Nephron (organoid): ENCODE data around the gene NR4A3.
"Not testable (repeated sequence)": the region's sequence is repeated elsewhere in the genome, so short reads cannot be mapped to it uniquely, and the experiment has no call there.

Source experiments
- H3K27ac Mint-ChIP-seq, 3 experiments: 2 replicates each; pipeline ENCODE4 v1.8.0; 2020; ENCODE audit warnings: mixed read lengths in 3 of 3, mild to moderate bottlenecking in 2 of 3, moderate library complexity in 1 of 3
- H3K27me3 Mint-ChIP-seq: 2 replicates; pipeline ENCODE4 v1.8.0; 2021; ENCODE audit warnings: low read depth, mild to moderate bottlenecking, moderate library complexity, mixed read lengths
- H3K36me3 Mint-ChIP-seq: 2 replicates; pipeline ENCODE4 v1.8.0; 2020; ENCODE audit warnings: low read depth, mixed read lengths
- H3K4me1 Mint-ChIP-seq: 2 replicates; pipeline ENCODE4 v1.8.0; 2020; ENCODE audit warnings: mixed read lengths
- H3K4me3 Mint-ChIP-seq, 3 experiments: 2 replicates each; pipeline ENCODE4 v1.8.0; 2020; ENCODE audit warnings: mild to moderate bottlenecking in 3 of 3, mixed read lengths in 3 of 3, moderate library complexity in 2 of 3
- H3K9me3 Mint-ChIP-seq: 2 replicates; pipeline ENCODE4 v1.8.0; 2020; ENCODE audit warnings: mixed read lengths
- CTCF ChIP-seq, 3 experiments: fragments of 200-600 bp; sonication (generic); IDR thresholded peaks; one replicate each; pipeline ENCODE4 v1.5.0; 2021; ENCODE audit warnings: antibody characterized with exemption in 3 of 3; ENCODE audit not compliant: unreplicated experiment in 3 of 3

Gene NR4A3

GRCh38 chr9:99851500-99851822 is 29.8 kb downstream of the NR4A3 start:
- Mint-ChIP-seq H3K4me1 (no peaks in the 10 kb centered on the region), H3K4me3 (no peak overlapping the region)
- TF ChIP-seq CTCF (IDR thresholded peaks at IDR 0.05; ENCODE audit: unreplicated experiment in 3 of 3): no peak

DNA sequence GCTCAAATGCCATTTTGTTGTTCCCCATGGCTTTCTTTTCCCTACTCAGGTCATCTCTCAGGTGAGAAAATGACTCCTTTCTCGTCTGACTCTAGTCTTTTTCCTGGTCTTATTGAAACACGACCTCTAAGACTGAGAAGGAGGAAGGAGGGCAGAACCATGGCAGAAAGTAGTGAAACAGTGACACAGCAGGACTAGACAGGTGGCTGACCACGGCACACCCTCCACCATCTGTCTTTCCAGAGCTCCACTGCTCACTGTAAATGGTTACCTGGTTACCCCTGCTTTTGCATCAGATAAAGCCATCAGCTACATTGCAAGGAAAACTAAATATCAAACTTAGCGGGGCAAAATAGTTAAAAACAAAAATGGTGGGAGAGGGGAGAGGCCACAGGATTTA is 30.9 kb downstream of the NR4A3 start:
- Mint-ChIP-seq H3K27me3 (peaks cover 5% of the 10 kb centered on the region), H3K36me3 (no peaks in the 10 kb centered on the region), H3K4me3 (no peak overlapping the region), H3K9me3 (peaks cover 4% of the 10 kb centered on the region), H3K27ac (no peak overlapping the region), H3K4me1 (no peaks in the 10 kb centered on the region)
- no peak for TF ChIP-seq CTCF (IDR thresholded peaks at IDR 0.05; ENCODE audit: unreplicated experiment in 3 of 3)

More at GRCh38 chr9:99851500-99851822, 29.8 kb downstream of the NR4A3 start:
- Mint-ChIP-seq H3K27ac (no peak overlapping the region), H3K27me3 (peaks cover 5% of the 10 kb centered on the region), H3K9me3 (peaks cover 4% of the 10 kb centered on the region), H3K36me3 (no peaks in the 10 kb centered on the region)

GRCh38 chr9:99855467-99856176 is 33.9 kb downstream of the NR4A3 start:
- Mint-ChIP-seq H3K27ac (no peak overlapping the region), H3K4me3 (no peak overlapping the region), H3K36me3 (no peaks in the 10 kb centered on the region), H3K4me1 (peaks cover 17% of the 10 kb centered on the region), H3K27me3 (no peaks in the 10 kb centered on the region), H3K9me3 (peaks cover 4% of the 10 kb centered on the region)
- peak in 1 of 3 experiments; percentile 11 for TF ChIP-seq CTCF (IDR thresholded peaks at IDR 0.05; ENCODE audit: unreplicated experiment in 3 of 3)

DNA sequence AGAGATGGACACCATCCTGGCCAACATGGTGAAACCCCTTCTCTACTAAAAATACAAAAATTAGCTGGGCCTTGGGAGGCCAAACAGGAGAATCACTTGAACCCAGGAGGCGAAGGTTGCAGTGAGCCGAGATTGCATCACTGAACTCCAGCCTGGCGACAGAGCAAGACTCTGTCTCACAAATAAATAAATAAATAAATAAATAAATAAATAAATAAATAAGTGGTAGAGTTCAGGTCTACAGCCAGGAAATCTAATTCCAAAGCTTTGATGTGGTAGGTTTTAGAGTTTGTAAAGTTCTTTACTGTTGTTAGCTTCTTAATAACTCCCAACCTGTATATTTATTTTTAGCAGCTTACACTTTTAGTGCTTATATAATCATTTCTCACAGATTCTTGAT is 35.9 kb downstream of the NR4A3 start:
- H3K27me3 Mint-ChIP-seq, H3K36me3 Mint-ChIP-seq, H3K4me3 Mint-ChIP-seq, H3K27ac Mint-ChIP-seq, H3K9me3 Mint-ChIP-seq: not testable (repeated sequence)
- H3K4me1 Mint-ChIP-seq: peaks cover 23% of the 10 kb centered on the region

- no peak for TF ChIP-seq CTCF (IDR thresholded peaks at IDR 0.05; ENCODE audit: unreplicated experiment in 3 of 3)
- Mint-ChIP-seq H3K27ac (no peak overlapping the region), H3K4me1 (peaks cover 28% of the 10 kb centered on the region), H3K36me3 (no peaks in the 10 kb centered on the region), H3K9me3 (no peaks in the 10 kb centered on the region), H3K27me3 (no peaks in the 10 kb centered on the region), H3K4me3 (no peak overlapping the region)
These were observed 36.4 kb downstream of the NR4A3 start for GRCh38 chr9:99858087-99858486.

- H3K4me1 Mint-ChIP-seq: peaks cover 40% of the 10 kb centered on the region
- no peak for TF ChIP-seq CTCF (IDR thresholded peaks at IDR 0.05; ENCODE audit: unreplicated experiment in 3 of 3)
- peak overlapping the region; percentile 61 to 82 (median 76) for H3K27ac Mint-ChIP-seq
- H3K36me3 Mint-ChIP-seq: no peaks in the 10 kb centered on the region
- H3K27me3 Mint-ChIP-seq: no peaks in the 10 kb centered on the region
- H3K4me3 Mint-ChIP-seq: no peak overlapping the region
- no peaks in the 10 kb centered on the region for H3K9me3 Mint-ChIP-seq
These were observed 37.7 kb downstream of the NR4A3 start for GRCh38 chr9:99859243-99859980.
